ENCODE measurements around the gene ALK.

Gene ALK

GRCh38 chr2:29765721-29766120 is 155.7 kb downstream of the ALK start (continued):
- TF ChIP-seq ZNF555 (tag by site-specific recombination; conservative IDR thresholded peaks at IDR 0.05) (no peak), ZBTB7A (tag by site-specific recombination; IDR thresholded peaks at IDR 0.05; ENCODE audit: low read depth) (no peak), KLF7 (tag by site-specific recombination; IDR thresholded peaks at IDR 0.05; ENCODE audit: borderline replicate concordance) (no peak), ZNF561 (tag by site-specific recombination; IDR thresholded peaks at IDR 0.05; ENCODE audit: borderline replicate concordance) (no peak), INSM2 (tag by site-specific recombination; IDR thresholded peaks at IDR 0.05) (no peak)

DNA sequence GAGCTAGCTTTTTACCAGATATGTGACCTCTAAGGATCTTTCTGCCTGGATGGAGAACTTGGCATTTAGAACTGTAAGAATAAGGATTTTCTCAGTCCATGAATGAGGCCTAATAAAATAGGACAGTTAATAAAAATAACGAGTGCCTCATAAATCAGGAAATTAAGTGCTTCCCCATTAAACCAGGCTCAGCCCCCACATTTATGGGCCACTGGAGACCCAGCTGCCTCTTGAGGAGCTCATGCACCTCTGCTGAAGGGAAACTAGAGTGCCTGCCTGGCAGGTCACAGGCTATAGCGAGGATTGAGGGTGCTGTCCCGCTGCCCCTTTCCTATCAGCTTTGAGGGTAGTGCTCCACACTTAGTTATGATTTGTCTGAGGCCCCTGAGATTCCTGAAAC is 158.0 kb downstream of the ALK start:
- ChIA-PET CTCF (no interaction called here), POLR2A (no interaction called here)
- no peaks in the 10 kb centered on the region for H3K9me3 ChIP-seq (ENCODE audit: control insufficient read depth, insufficient read depth, low read depth, low read length)
- no peak overlapping the region for H3K4me3 ChIP-seq (ENCODE audit: low read depth, low read length)
- H3K4me1 ChIP-seq (ENCODE audit: control insufficient read depth, insufficient read depth, low read length), result no peaks in the 10 kb centered on the region
- H3K27ac ChIP-seq (ENCODE audit: extremely low read depth, low read depth, low read length), result no peak overlapping the region
- TF ChIP-seq SALL2 (tag by site-specific recombination; IDR thresholded peaks at IDR 0.05; ENCODE audit: borderline replicate concordance) (no peak), ZNF223 (tag by site-specific recombination; IDR thresholded peaks at IDR 0.05) (no peak), SCRT2 (tag by site-specific recombination; IDR thresholded peaks at IDR 0.05) (no peak), ZSCAN5A (tag by site-specific recombination; IDR thresholded peaks at IDR 0.05) (no peak), ZNF585B (tag by site-specific recombination; IDR thresholded peaks at IDR 0.05) (no peak), ZNF354C (tag by site-specific recombination; IDR thresholded peaks at IDR 0.05; ENCODE audit: borderline replicate concordance, low read depth) (no peak), ZIC2 (tag by site-specific recombination; IDR thresholded peaks at IDR 0.05) (no peak), ZNF155 (tag by site-specific recombination; IDR thresholded peaks at IDR 0.05) (no peak), ZNF571 (tag by site-specific recombination; IDR thresholded peaks at IDR 0.05) (no peak), ZNF324 (tag by site-specific recombination; IDR thresholded peaks at IDR 0.05) (no peak), ZBTB17 (tag by site-specific recombination; IDR thresholded peaks at IDR 0.05) (no peak), TRIM28 (IDR thresholded peaks at IDR 0.05; ENCODE audit: borderline replicate concordance, low read length) (no peak), ZNF302 (tag by site-specific recombination; IDR thresholded peaks at IDR 0.05; ENCODE audit: low read depth) (no peak)
- H3K36me3 ChIP-seq (ENCODE audit: control insufficient read depth in 2 of 2, insufficient read depth in 1 of 2, low read length in 2 of 2), result no peaks in the 10 kb centered on the region

DNA sequence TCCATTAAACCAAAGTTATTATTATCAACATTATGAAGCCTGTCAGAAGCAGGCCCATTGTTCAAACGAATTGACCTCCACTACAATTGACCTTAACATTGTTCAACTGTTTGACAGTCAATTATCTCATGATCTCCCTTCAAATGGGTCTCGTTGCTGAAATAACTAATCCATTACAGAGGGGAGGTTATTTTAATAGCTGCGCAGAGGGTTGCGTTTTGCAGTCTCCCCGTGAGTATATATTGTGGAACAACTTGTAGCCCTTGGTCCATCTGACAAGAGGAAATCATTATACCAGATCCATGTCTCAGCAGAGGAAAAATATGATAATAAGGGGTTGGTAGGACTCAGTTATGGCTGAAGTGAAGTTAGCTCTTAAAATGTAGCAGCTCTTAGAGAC is 159.1 kb downstream of the ALK start:
- Histone ChIP-seq H3K9me3 (ENCODE audit: control insufficient read depth, insufficient read depth, low read depth, low read length) (no peaks in the 10 kb centered on the region), H3K27ac (ENCODE audit: extremely low read depth, low read depth, low read length) (no peak overlapping the region), H3K4me1 (ENCODE audit: control insufficient read depth, insufficient read depth, low read length) (no peaks in the 10 kb centered on the region), H3K36me3 (ENCODE audit: control insufficient read depth in 2 of 2, insufficient read depth in 1 of 2, low read length in 2 of 2) (no peaks in the 10 kb centered on the region), H3K4me3 (ENCODE audit: low read depth, low read length) (no peak overlapping the region)
- CTCF ChIA-PET, result no interaction called here
- POLR2A ChIA-PET, result interaction anchor here (0.5 kb wide), 1 partner anchor 10 kb away, joined by 3 read pairs; no protein-coding TSS in a partner anchor
- TF ChIP-seq ZNF184 (tag by site-specific recombination; IDR thresholded peaks at IDR 0.05), result no peak
- TF ChIP-seq ZBTB49 (tag by site-specific recombination; IDR thresholded peaks at IDR 0.05; ENCODE audit: low read depth), result no peak
- TF ChIP-seq ZNF544 (tag by site-specific recombination; IDR thresholded peaks at IDR 0.05), result no peak
- no peak for TF ChIP-seq ZNF354C (tag by site-specific recombination; IDR thresholded peaks at IDR 0.05; ENCODE audit: borderline replicate concordance, low read depth)
- no peak for TF ChIP-seq ZNF155 (tag by site-specific recombination; IDR thresholded peaks at IDR 0.05)
- TF ChIP-seq MEIS1 (CRISPR knock-in tag; IDR thresholded peaks at IDR 0.05; ENCODE audit: borderline replicate concordance), result no peak
- TF ChIP-seq ZNF837 (tag by site-specific recombination; IDR thresholded peaks at IDR 0.05), result no peak
- TF ChIP-seq HOXC10 (CRISPR knock-in tag; IDR thresholded peaks at IDR 0.05), result no peak
- no peak for TF ChIP-seq ZBTB21 (tag by site-specific recombination; IDR thresholded peaks at IDR 0.05)
- no peak for TF ChIP-seq ZNF366 (tag by site-specific recombination; conservative IDR thresholded peaks at IDR 0.05)
- no peak for TF ChIP-seq KLF9 (tag by site-specific recombination; IDR thresholded peaks at IDR 0.05; ENCODE audit: low read depth)

Data from HEK293 (cell line).